WI38 (cell line): ENCODE measurements around the gene RIN3.
"Not testable (repeated sequence)": the region's sequence is repeated elsewhere in the genome, so short reads cannot be mapped to it uniquely, and the experiment has no call there.

ENCODE experiments used
- H3K4me3 ChIP-seq: 2 replicates; pipeline ENCODE4 v1.5.1; 2011; ENCODE audit warnings: low read depth, mild to moderate bottlenecking, control low read depth, low read length
- CTCF ChIP-seq: IDR thresholded peaks from 2 replicates; pipeline ENCODE4 v1.5.1; 2012; ENCODE audit warnings: low read depth, mild to moderate bottlenecking, control low read depth, low read length

Gene RIN3

GRCh38 chr14:92675976-92676375, 162.4 kb downstream of the RIN3 start:
- no peak for TF ChIP-seq CTCF
- H3K4me3 ChIP-seq: no peak overlapping the region

GRCh38 chr14:92676403-92677086, 163.0 kb downstream of the RIN3 start:
- H3K4me3 ChIP-seq: no peak overlapping the region
- TF ChIP-seq CTCF: no peak

- no peak overlapping the region for H3K4me3 ChIP-seq
- TF ChIP-seq CTCF: no peak
These were observed 163.6 kb downstream of the RIN3 start for GRCh38 chr14:92677087-92677668.

- no peak for TF ChIP-seq CTCF
- no peak overlapping the region for H3K4me3 ChIP-seq
These were observed 164.4 kb downstream of the RIN3 start for GRCh38 chr14:92677955-92678354.

- H3K4me3 ChIP-seq: no peak overlapping the region
- TF ChIP-seq CTCF: no peak
These were observed 165.2 kb downstream of the RIN3 start for GRCh38 chr14:92678766-92679165.

- no peak for TF ChIP-seq CTCF
- no peak overlapping the region for H3K4me3 ChIP-seq
These were observed 165.7 kb downstream of the RIN3 start for GRCh38 chr14:92679246-92679645.

GRCh38 chr14:92680330-92680729, 166.7 kb downstream of the RIN3 start:
- H3K4me3 ChIP-seq: not testable (repeated sequence)
